ENCODE results near the gene CXCL16. TPM values are rescaled to one million over a fixed set of nuclear protein-coding genes. Genes with fewer than 3 reads are reported as not detected.

Gene CXCL16
- total RNA-seq, 2 experiments from 2014 or later, result 3.1 to 3.4 TPM

DNA sequence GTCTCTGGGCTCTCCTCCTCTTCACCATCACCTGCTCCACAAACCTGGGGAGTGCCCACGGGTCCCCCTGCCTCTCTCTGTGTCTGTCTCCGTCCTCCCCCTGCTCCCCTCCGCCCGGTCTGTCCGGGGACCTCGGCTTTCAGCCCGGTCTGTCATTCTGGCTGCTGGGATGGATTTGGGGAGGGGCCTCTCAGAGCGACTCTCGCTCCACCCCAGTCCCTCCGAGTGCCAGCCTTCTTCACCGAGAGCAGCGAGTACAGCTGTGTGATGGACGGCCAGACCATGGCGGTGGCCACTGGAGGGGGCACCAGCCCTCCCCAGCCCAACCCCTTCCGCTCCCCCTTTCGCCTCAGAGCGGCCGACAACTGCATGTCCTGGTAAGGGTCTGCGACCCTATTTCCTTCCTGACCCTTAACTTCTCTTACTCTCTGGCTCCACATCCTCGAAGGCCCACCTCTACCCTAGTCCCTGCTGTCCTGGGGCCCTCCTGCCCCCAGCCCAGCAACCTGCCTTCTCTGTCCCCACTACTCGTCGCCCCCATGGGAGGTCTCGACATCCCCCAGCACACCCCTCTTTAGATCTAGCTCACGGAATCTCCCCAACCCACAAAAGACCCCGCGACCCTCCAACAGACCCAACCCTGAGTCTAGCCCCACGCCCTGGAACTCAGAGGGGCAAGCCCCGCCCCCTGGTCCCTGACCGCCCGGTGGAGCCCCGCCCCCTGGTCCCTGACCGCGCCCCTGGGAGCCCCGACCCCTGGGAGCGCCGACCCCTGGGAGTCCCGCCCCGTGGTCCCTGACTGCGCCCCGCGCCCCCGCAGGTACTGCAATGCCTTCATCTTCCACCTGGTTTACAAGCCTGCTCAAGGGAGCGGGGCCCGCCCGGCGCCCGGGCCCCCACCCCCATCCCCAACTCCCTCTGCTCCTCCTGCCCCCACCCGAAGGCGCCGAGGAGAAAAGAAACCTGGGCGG is 5.6 kb upstream of the CXCL16 start:
- peaks cover 13% of the 10 kb centered on the region for H3K4me1 Mint-ChIP-seq (ENCODE audit: low read depth)
- no peak for DNase-seq
- no peaks in the 10 kb centered on the region for H3K9me3 Mint-ChIP-seq
- ChIA-PET POLR2A (no interaction called here), CTCF (no interaction called here)
- H3K4me3 Mint-ChIP-seq, result no peak overlapping the region
- no peak overlapping the region for H3K27ac Mint-ChIP-seq
- intact Hi-C loops (cut with micrococcal nuclease), result no loop called here
- H3K36me3 Mint-ChIP-seq, result no peaks in the 10 kb centered on the region
- peaks cover 4% of the 10 kb centered on the region for H3K27me3 Mint-ChIP-seq

DNA sequence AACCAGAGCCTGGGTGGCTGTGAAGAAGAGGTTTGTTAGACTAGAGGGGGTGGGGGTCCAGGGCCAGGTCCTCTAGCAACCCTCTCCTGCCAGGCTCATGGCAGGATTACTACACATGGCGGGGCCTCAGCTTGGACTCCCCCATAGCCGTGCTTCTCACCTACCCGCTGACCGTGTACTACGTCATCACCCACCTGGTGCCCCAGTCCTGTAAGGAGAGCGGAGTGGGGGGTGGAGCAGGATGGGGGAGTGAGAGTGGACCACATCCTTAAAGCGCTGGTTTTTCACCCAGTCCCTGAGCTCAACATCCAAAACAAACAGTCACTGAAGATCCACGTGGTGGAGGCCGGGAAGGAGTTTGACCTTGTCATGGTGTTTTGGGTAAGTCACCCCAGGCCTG is 4.2 kb upstream of the CXCL16 start:
- POLR2A ChIA-PET, result no interaction called here
- DNase-seq, result no peak
- Mint-ChIP-seq H3K4me1 (ENCODE audit: low read depth) (peaks cover 18% of the 10 kb centered on the region), H3K27me3 (peaks cover 5% of the 10 kb centered on the region), H3K4me3 (no peak overlapping the region), H3K36me3 (no peaks in the 10 kb centered on the region), H3K9me3 (no peaks in the 10 kb centered on the region), H3K27ac (no peak overlapping the region)
- CTCF ChIA-PET, result no interaction called here
- intact Hi-C loops (cut with micrococcal nuclease), result no loop called here

DNA sequence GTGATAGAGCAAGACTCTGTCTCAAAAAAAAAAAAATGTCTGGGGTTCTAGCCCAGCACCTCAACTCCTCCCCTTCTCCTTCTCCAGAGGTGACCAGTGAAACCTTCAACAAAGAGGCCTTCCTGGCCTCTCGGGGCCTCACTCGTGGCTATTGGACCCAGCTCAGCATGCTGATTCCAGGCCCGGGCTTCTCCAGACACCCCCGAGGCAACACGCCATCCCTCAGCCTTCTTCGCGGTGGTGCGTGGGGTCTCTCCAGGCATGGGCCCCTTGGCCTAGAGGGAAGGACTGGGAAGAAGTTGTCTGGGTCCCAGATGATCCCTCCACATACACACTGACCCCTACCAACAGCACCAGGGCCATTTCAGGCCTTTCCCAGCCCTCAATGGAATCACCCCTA is 3.5 kb upstream of the CXCL16 start:
- POLR2A ChIA-PET, result no interaction called here
- no peak overlapping the region for H3K4me3 Mint-ChIP-seq
- peaks cover 5% of the 10 kb centered on the region for H3K27me3 Mint-ChIP-seq
- CTCF ChIA-PET, result no interaction called here
- no peak overlapping the region for H3K27ac Mint-ChIP-seq
- intact Hi-C loops (cut with micrococcal nuclease), result no loop called here
- H3K9me3 Mint-ChIP-seq, result no peaks in the 10 kb centered on the region
- DNase-seq, result no peak
- peaks cover 22% of the 10 kb centered on the region for H3K4me1 Mint-ChIP-seq (ENCODE audit: low read depth)
- no peaks in the 10 kb centered on the region for H3K36me3 Mint-ChIP-seq

DNA sequence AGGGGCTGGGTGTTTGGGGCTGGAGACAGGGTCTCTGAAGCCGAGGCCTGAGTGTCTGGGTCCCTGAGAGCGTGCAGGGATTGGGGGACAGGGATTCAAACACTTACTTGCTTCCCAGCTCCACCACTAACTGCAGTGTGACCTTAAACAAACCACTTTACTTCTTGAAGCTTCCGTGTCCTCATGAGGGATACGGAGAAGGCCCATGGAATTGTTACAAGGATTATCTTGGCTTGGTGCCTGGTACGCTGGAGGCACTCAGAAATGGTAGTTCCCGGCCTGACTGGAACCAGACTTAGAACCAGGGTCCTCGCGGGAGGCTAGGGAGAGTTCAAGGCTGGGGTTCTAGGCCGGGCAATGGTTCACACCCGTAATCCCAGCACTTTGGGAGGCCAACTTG is 2.9 kb upstream of the CXCL16 start:
- Mint-ChIP-seq H3K4me1 (ENCODE audit: low read depth) (peaks cover 17% of the 10 kb centered on the region), H3K9me3 (no peaks in the 10 kb centered on the region), H3K36me3 (no peaks in the 10 kb centered on the region), H3K4me3 (no peak overlapping the region), H3K27me3 (peaks cover 6% of the 10 kb centered on the region), H3K27ac (no peak overlapping the region)
- DNase-seq, result no peak
- intact Hi-C loops (cut with micrococcal nuclease), result no loop called here
- CTCF ChIA-PET, result no interaction called here
- POLR2A ChIA-PET, result no interaction called here

DNA sequence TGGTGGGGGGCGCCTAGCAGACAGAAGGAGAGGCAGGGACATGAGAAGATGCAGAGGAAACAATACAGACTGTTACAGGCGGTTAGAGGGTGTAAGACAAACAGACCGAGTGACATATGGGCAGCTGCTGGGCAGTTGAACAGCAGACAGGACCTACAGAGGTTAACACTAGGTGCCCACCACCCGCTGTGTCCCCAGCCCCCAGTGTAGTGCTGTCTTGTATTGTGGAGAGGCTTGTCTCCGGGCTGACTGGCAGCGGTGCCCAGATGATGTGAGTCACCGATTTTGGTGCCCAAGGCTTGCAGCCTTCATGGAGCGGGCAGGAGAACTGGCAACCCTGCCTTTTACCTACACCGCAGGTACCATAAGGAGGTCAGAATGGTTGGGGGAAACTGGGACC is 2.4 kb upstream of the CXCL16 start:
- H3K27me3 Mint-ChIP-seq, result peaks cover 6% of the 10 kb centered on the region
- H3K4me1 Mint-ChIP-seq (ENCODE audit: low read depth), result peaks cover 14% of the 10 kb centered on the region
- ChIA-PET CTCF (interaction anchor here (0.7 to 1.7 kb wide), 2 partner anchors 48 to 161 kb away, joined by 3 to 5 read pairs; partner anchors contain the start of gene CHRNE), POLR2A (no interaction called here)
- DNase-seq, result no peak
- no peak overlapping the region for H3K4me3 Mint-ChIP-seq
- no peaks in the 10 kb centered on the region for H3K36me3 Mint-ChIP-seq
- no peak overlapping the region for H3K27ac Mint-ChIP-seq
- intact Hi-C loops (cut with micrococcal nuclease), result no loop called here
- H3K9me3 Mint-ChIP-seq, result no peaks in the 10 kb centered on the region

DNA sequence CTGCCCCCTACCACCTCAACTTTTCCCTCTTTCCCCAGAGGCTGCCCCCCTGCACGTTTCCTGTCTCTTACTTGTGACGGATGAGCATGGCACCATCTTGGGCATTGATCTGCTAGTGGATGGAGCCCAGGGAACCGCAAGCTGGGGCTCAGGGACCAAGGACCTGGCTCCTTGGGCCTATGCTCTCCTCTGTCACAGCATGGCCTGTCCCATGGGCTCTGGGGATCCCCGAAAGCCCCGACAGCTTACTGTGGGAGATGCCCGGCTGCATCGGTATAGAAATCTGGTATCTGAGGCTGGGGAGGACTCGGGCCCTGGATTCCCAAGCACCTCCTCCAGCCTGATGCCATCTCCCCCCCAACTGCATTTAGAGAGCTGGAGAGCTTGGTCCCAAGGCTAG is 1.8 kb upstream of the CXCL16 start:
- no peak for DNase-seq
- Mint-ChIP-seq H3K4me3 (no peak overlapping the region), H3K27me3 (peaks cover 6% of the 10 kb centered on the region), H3K4me1 (ENCODE audit: low read depth) (peaks cover 14% of the 10 kb centered on the region), H3K27ac (no peak overlapping the region), H3K9me3 (no peaks in the 10 kb centered on the region), H3K36me3 (no peaks in the 10 kb centered on the region)
- ChIA-PET POLR2A (no interaction called here), CTCF (interaction anchor here (0.7 to 1.7 kb wide), 2 partner anchors 48 to 162 kb away, joined by 3 to 5 read pairs; partner anchors contain the start of gene CHRNE)
- intact Hi-C loops (cut with micrococcal nuclease), result no loop called here

DNA sequence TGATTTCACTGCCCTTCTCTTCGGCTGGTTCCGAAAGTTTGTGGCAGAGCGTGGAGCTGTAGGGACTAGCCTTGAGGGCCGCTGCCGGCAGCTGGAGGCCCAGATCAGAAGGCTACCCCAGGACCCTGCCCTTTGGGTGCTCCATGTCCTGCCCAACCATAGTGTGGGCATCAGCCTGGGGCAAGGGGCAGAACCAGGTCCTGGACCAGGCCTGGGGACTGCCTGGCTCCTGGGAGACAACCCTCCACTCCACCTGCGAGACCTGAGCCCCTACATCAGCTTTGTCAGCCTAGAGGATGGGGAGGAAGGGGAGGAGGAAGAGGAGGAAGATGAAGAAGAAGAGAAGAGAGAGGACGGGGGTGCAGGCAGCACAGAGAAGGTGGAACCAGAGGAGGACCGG is 856 bp upstream of the CXCL16 start:
- ChIA-PET CTCF (interaction anchor here (1.7 kb wide), 1 partner anchor 49 kb away, joined by 5 read pairs; no protein-coding TSS in a partner anchor), POLR2A (no interaction called here)
- peak overlapping the region; percentile 71 for H3K4me3 Mint-ChIP-seq

DNA sequence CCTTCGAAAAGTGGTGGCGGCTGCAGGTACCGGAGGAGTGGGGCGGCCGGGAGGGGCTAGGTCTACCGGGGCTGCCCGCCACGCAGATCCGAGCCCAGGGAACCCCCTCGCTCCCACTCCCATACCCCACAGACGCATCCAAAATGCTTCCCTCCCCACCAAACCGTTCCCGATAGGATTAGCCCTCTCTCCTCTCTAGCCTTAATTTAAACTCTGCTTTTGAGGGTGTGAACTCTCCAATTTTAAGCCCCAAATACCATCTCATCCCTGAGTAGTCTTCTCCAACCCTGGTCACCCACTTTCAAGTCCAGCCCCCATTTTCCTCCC is 260 bp upstream of the CXCL16 start:
- H3K36me3 Mint-ChIP-seq, result no peaks in the 10 kb centered on the region
- POLR2A ChIA-PET, result interaction anchor here (1.4 kb wide), 1 partner anchor 50 kb away, joined by 7 read pairs; no protein-coding TSS in a partner anchor
- no peak overlapping the region for H3K27ac Mint-ChIP-seq
- no peaks in the 10 kb centered on the region for H3K9me3 Mint-ChIP-seq
- peaks cover 21% of the 10 kb centered on the region for H3K4me1 Mint-ChIP-seq (ENCODE audit: low read depth)
- DNase-seq, result no peak
- CTCF ChIA-PET, result no interaction called here
- intact Hi-C loops (cut with micrococcal nuclease), result no loop called here
- peaks cover 6% of the 10 kb centered on the region for H3K27me3 Mint-ChIP-seq
- H3K4me3 Mint-ChIP-seq, result peak overlapping the region; percentile 71

More for the DNA sequence above, 856 bp upstream of the CXCL16 start:
- no peaks in the 10 kb centered on the region for H3K9me3 Mint-ChIP-seq
- no peak for DNase-seq
- intact Hi-C loops (cut with micrococcal nuclease), result no loop called here
- no peaks in the 10 kb centered on the region for H3K36me3 Mint-ChIP-seq
- peaks cover 6% of the 10 kb centered on the region for H3K27me3 Mint-ChIP-seq
- H3K27ac Mint-ChIP-seq, result no peak overlapping the region
- H3K4me1 Mint-ChIP-seq (ENCODE audit: low read depth), result peaks cover 21% of the 10 kb centered on the region

DNA sequence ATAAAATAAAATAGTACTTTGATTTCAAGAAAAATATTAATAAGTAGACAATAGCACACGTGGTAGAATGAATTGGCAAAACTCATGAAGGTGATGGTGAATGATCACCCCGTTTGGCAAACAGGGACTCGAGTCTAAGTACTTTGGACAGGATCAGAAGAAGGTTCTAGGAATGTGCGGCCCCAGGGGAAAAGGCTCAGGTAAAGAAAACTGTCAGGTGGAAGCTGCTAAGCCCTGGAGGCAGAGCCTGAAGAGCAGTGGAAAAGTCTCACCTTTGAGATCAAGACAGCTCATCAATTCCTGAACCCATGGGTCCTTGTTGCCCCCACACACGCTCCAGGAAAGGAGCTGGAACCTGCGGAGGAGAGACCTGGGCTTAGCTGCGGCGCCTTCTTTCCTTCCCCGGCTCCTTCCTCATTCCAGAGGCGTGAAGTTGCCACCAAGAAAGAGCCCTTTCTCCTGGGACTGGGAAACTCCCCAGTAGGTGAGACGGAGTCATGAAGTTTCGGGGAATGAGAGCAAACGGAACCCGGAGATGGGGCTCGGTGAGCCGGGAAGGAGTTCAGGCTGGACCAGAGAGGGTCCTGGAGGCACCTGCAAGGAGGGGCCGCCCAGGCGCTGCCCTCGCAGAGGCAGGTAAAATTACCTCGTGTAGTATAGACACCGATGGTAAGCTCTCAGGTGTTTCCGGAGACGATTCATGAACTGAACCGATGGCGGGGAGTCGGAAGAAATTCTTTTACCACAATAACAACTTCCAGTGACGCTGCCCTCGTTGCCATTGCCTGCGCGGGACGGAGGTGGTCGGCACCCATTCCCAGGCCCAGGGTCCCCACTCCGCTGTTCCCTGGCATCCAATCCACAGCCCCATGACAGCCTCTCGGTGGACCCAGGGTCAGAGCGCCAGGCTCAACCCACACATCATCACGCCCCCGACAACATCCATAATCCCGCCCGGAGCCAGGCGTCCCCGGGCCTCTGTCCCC is 1.3 kb downstream of the CXCL16 start:
- intact Hi-C loops (cut with micrococcal nuclease), result no loop called here
- CTCF ChIA-PET, result interaction anchor here (0.7 kb wide), 1 partner anchor 52 kb away, joined by 4 read pairs; no protein-coding TSS in a partner anchor

DNA sequence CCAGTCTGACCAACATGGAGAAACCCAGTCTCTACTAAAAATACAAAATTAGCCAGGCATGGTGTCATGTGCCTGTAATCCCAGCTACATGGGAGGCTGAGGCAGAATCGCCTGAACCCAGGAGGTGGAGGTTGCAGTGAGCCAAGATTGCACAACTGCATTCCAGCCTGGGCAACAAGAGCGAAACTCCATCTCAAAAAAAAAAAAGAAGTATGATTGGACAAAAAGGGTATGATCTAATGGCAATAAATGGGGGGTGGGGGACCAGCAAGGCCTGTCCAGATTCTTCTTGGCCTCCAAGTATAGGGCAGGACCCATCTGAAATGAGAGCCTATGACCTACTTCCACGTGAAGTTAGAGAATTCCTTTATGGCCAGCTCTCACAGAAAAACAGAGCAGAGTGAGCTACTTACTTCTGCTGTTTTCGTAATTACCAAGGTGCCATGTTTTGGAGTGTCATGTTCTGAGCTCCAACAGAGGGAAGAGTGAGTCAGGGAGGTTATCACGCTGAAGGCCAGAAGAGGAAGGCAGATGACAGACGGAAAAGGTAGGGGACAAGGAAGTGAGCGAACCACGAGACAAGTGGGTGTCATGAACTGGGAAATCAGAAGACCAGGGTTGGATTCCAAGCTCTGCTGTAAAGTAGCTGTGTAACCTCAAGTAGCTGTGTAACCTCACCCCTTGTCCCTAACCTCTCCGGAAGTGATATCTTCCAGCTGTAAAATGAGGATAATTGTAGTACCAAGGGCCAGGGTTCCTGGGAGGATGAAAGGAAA is 3.7 kb downstream of the CXCL16 start:
- Mint-ChIP-seq H3K4me3 (no peak overlapping the region), H3K27ac (no peak overlapping the region), H3K4me1 (ENCODE audit: low read depth) (peaks cover 27% of the 10 kb centered on the region), H3K36me3 (peaks cover 3% of the 10 kb centered on the region), H3K27me3 (peaks cover 6% of the 10 kb centered on the region), H3K9me3 (no peaks in the 10 kb centered on the region)
- intact Hi-C loops (cut with micrococcal nuclease), result no loop called here
- no peak for DNase-seq
- POLR2A ChIA-PET, result interaction anchor here (0.6 kb wide), 1 partner anchor 25 kb away, joined by 3 read pairs; no protein-coding TSS in a partner anchor
- CTCF ChIA-PET, result interaction anchor here (0.6 to 1.5 kb wide), 4 partner anchors 12 to 153 kb away, joined by 3 to 5 read pairs (median 4); partner anchors contain the start of gene VMO1

More for the DNA sequence above, 1.3 kb downstream of the CXCL16 start:
- POLR2A ChIA-PET, result interaction anchor here (1.4 kb wide), 1 partner anchor 52 kb away, joined by 7 read pairs; no protein-coding TSS in a partner anchor
- H3K36me3 Mint-ChIP-seq, result no peaks in the 10 kb centered on the region
- H3K27ac Mint-ChIP-seq, result no peak overlapping the region
- peaks cover 6% of the 10 kb centered on the region for H3K27me3 Mint-ChIP-seq
- H3K4me3 Mint-ChIP-seq, result peak overlapping the region; percentile 76
- H3K9me3 Mint-ChIP-seq, result no peaks in the 10 kb centered on the region
- DNase-seq, result no peak
- peaks cover 21% of the 10 kb centered on the region for H3K4me1 Mint-ChIP-seq (ENCODE audit: low read depth)

DNA sequence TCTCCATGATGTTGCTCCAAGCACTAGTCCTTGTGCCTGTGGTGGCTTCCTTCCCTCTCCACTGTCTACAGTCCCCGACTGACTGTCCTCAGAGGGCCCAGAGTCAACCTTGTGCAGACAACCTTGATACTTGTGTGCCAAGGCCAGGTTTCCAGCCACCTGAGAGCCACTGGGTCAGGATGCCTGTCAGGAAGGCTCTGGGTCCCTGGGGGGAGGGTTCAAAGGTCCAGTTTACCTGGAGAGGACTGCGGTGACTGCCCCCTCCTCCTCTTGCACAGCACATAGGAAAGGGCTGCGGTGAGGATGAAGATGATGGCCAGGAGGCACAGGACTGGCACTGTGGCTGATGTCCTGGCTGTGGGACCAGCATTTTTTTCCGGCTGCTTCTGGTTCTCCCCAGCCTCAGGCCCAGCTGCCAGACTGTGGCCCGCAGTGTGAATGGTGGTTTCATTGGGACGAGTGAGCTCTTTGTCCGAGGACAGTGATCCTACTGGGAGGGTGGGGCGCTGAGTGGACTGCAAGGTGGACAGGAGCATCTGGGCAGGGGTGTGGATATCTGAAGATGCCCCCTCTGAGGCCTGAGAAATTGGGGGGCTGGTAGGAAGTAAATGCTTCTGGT is 4.8 kb downstream of the CXCL16 start:
- H3K4me1 Mint-ChIP-seq (ENCODE audit: low read depth), result peaks cover 27% of the 10 kb centered on the region
- CTCF ChIA-PET, result interaction anchor here (1.5 kb wide), 2 partner anchors 55 to 154 kb away, joined by 4 to 5 read pairs; no protein-coding TSS in a partner anchor
- DNase-seq, result no peak
- H3K9me3 Mint-ChIP-seq, result no peaks in the 10 kb centered on the region
- peaks cover 1% of the 10 kb centered on the region for H3K27me3 Mint-ChIP-seq
- no peak overlapping the region for H3K27ac Mint-ChIP-seq
- peaks cover 3% of the 10 kb centered on the region for H3K36me3 Mint-ChIP-seq
- POLR2A ChIA-PET, result no interaction called here
- H3K4me3 Mint-ChIP-seq, result no peak overlapping the region
- intact Hi-C loops (cut with micrococcal nuclease), result loop anchor here (5.0 kb wide), 2 partner anchors 212 to 368 kb away; partner anchors contain the start of genes PFN1 and UBE2G1
